BJ (cell line): ENCODE results near the gene FTO. TPM values are rescaled to one million over a fixed set of nuclear protein-coding genes. Genes with fewer than 3 reads are reported as not detected.

Source experiments
- CTCF ChIA-PET: fragments of 350-600 bp; formaldehyde crosslinking; extraction: SDS; loops from one replicate; lab custom pipeline; 2021; ENCODE audit warnings: antibody characterized with exemption, inconsistent platforms; lab: Yijun Ruan, JAX
- POLR2A ChIA-PET: fragments of 300-600 bp; sonication (Branson Sonifier 250); formaldehyde crosslinking; extraction: SDS; loops from one replicate; lab custom pipeline; 2021; ENCODE audit warnings: antibody characterized with exemption; lab: Charles Lee
- DNase-seq: peaks from one replicate; pipeline ENCODE4 v3.0.0-alpha.2; 2011; ENCODE audit warnings: low read depth
- H3K27me3 ChIP-seq: 2 replicates; pipeline ENCODE4 v1.6.0; 2011; ENCODE audit warnings: low read length; ENCODE audit not compliant: control insufficient read depth, insufficient read depth
- H3K36me3 ChIP-seq: 2 replicates; pipeline ENCODE4 v1.5.1; 2011; ENCODE audit warnings: low read length; ENCODE audit not compliant: control insufficient read depth, insufficient read depth
- H3K4me3 ChIP-seq: 2 replicates; pipeline ENCODE4 v1.5.1; 2011; ENCODE audit warnings: low read depth, mild to moderate bottlenecking, control low read depth, low read length
- polyA plus RNA-seq: library from polyadenylated mRNA; depleted of rRNA; stranded (reverse); fragments of >200 nt; gene quantifications from 2 replicates; pipeline ENCODE4 v1.2.3, GENCODE V29; 2011
- TF ChIP-seq, protein P1 (sequence below): IDR thresholded peaks from 2 replicates; pipeline ENCODE4 v1.5.1; 2011; ENCODE audit warnings: low read depth, mild to moderate bottlenecking, control low read depth, inconsistent platforms, low read length, moderate library complexity; ENCODE audit not compliant: insufficient read depth

The FTO gene
- polyA plus RNA-seq, 1 experiment = 86.3 TPM

DNA sequence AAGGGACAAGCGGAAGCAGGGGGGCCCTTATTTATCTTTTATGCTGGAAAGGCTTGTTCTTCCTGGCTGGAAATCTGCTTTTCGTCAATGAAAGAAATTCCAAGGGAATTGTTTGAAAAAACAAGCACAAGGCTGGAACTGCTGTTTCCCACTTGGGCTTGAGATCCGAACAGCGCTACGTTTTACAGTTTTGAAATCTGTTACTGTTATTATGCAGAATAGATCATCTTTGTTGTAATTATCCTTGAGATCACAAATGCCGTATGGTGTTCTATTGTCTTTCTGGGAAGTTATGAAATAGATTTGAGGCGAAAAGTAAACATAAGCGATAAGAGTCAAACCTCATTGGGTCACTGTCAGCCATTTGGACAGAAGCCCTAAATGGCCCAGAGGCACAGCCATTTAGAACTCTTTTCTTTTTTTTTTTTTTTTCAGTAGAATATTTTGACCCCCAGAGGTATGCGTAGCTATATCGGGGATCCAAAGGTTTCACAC is 359.4 kb downstream of the FTO start:
- H3K4me3 ChIP-seq = no peak overlapping the region
- no peak for DNase-seq
- ChIA-PET CTCF (no interaction called here), POLR2A (no interaction called here)
- no peaks in the 10 kb centered on the region for H3K27me3 ChIP-seq
- H3K36me3 ChIP-seq = no peaks in the 10 kb centered on the region; the same call in 1 of the 2 replicates
- TF ChIP-seq, protein P1, sequence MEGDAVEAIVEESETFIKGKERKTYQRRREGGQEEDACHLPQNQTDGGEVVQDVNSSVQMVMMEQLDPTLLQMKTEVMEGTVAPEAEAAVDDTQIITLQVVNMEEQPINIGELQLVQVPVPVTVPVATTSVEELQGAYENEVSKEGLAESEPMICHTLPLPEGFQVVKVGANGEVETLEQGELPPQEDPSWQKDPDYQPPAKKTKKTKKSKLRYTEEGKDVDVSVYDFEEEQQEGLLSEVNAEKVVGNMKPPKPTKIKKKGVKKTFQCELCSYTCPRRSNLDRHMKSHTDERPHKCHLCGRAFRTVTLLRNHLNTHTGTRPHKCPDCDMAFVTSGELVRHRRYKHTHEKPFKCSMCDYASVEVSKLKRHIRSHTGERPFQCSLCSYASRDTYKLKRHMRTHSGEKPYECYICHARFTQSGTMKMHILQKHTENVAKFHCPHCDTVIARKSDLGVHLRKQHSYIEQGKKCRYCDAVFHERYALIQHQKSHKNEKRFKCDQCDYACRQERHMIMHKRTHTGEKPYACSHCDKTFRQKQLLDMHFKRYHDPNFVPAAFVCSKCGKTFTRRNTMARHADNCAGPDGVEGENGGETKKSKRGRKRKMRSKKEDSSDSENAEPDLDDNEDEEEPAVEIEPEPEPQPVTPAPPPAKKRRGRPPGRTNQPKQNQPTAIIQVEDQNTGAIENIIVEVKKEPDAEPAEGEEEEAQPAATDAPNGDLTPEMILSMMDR = no peak

DNA sequence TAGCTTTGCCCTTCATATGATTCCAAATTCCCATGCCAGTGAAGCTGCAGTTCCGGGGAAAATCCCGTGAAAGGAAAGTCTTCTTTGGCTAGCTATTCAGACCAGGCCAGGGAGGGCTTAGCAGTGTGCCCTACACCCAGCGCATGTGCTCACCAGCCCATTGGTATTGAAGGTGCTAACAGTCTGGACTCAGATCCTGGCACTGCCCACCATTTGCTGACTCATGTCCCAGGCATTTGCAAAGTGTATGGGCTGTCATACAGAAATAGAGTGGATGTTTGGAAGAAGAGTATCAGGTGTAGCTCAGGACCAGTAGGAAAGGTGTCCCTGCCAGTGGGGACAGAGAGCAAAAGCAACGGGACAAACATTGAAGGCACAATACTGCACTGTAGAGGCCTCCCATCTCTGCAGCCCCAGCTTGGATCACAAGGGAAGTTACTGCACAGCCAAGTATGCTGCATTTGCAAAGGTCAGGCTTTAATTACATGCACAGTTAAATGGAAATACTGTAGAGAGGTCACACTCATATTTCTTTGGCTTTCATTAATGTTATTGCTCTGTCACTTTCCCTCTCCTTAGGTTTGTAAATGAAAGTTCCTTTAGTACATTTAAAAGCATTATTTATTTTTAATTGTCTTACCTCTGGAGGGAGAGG is 362.6 kb downstream of the FTO start:
- Histone ChIP-seq H3K36me3 (no peaks in the 10 kb centered on the region; the same call in 1 of the 2 replicates), H3K27me3 (no peaks in the 10 kb centered on the region), H3K4me3 (no peak overlapping the region)
- CTCF ChIA-PET = interaction anchor here (0.6 kb wide), 1 partner anchor 569 kb away, joined by 3 read pairs; no protein-coding TSS in a partner anchor
- DNase-seq = no peak
- TF ChIP-seq, protein P1 = no peak
- POLR2A ChIA-PET = no interaction called here

DNA sequence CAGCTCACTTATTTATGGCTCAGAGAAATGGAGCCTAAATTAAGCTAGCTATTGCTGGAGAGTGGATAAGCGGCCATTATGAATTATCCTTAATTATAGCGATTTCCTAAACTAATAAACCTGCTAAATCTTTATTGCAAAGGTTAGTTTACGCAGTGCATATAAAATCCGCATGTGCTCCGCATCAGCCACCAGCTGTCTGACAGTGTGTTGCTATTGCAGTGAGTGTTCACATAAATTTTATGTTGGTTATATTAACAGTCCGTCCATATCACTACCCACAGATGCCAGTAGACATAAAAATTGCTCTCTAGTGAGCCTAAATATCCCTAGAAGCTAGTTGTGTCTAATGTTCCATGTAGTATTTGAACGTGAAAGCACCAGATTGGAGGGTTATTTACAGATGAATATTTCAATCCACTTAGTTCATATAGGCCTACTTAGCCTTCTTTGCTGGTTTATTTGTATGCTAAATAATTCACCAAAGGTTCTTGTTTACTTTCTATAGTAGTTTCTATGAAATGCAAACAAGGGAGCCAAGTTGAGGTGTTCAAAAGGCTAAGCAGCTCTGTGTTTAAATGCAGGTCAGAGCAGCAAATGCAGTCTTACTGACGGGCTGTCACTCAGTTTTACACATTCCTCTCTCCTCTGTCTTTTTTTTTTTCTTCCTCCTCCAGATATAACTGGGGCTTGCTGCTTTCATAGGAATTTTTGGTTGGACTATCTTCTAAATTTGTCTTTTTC is 363.5 kb downstream of the FTO start:
- ChIA-PET POLR2A (no interaction called here), CTCF (no interaction called here)
- no peak overlapping the region for H3K4me3 ChIP-seq
- DNase-seq = no peak
- TF ChIP-seq, protein P1 = no peak
- no peaks in the 10 kb centered on the region for H3K27me3 ChIP-seq
- H3K36me3 ChIP-seq = no peaks in the 10 kb centered on the region; the same call in 1 of the 2 replicates

DNA sequence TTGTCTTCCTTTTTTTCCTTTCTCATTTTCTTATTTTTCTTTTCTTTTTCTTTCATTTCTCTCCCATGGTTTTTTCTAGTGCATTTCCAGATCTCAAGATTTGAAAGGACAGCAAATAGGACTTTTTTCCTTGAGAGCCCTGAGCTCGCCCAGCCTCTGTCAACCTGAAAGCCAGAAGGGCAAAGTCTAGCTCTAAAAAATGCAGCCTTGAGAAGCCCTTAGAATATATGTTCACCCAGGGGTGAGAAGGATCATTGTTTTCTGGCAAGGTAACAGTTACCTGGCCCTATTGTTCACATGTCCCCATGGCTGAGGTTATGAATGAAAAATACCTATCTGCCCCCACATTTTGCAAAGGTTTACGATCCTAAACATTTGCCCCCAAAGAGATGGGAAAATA is 364.3 kb downstream of the FTO start:
- no peaks in the 10 kb centered on the region; the same call in 1 of the 2 replicates for H3K36me3 ChIP-seq
- ChIA-PET CTCF (no interaction called here), POLR2A (no interaction called here)
- no peak for DNase-seq
- H3K4me3 ChIP-seq = no peak overlapping the region
- no peaks in the 10 kb centered on the region for H3K27me3 ChIP-seq
- TF ChIP-seq, protein P1 = no peak

DNA sequence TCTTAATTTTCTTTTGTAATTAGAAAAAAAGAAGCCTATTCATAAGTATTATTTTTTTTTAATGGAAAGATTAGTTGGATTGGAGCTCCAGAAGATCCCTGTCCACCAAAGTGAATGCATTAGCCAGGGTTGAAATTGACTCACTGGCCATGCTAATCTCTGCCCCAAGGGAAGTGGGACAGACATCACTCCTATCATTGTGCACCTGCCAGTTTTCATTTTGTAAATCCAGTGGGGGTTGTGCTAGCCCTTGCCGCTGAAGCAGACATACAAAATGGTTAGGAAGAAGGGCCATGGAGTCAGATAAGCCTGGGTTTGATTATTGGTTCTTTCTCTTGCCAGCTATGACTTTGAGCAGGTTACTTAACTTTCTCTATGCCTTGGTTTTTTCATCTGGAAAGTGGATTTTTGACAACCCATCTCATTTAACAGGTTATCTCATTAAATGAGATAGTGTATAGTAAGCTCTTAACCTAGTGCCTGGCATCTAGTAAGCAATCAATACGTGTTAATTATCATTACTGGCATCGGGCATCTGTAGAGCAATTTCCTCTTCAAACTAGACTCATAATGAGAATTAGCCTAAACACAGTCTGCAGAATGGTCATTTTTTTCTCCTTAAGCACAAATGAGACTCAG is 365.8 kb downstream of the FTO start:
- no peaks in the 10 kb centered on the region for H3K27me3 ChIP-seq
- no peaks in the 10 kb centered on the region; the same call in 1 of the 2 replicates for H3K36me3 ChIP-seq
- H3K4me3 ChIP-seq = no peak overlapping the region
- DNase-seq = no peak
- CTCF ChIA-PET = interaction anchor here (1.0 to 1.2 kb wide), 2 partner anchors 10 to 298 kb away, joined by 3 read pairs; no protein-coding TSS in a partner anchor
- TF ChIP-seq, protein P1 = no peak
- POLR2A ChIA-PET = no interaction called here
